ENCODE data around the gene NFS1.
"Not testable (repeated sequence)": the region's sequence is repeated elsewhere in the genome, so short reads cannot be mapped to it uniquely, and the experiment has no call there.

NFS1 gene

GRCh38 chr20:35724321-35725230 lies 25.4 kb upstream of the NFS1 start:
- H3K4me3 ChIP-seq (ENCODE audit: low read depth in 1 of 2, low read length in 1 of 2), result no peak overlapping the region
- peak overlapping the region; percentile 19 for H3K27ac ChIP-seq
- TF ChIP-seq CTCF (IDR thresholded peaks at IDR 0.05), result no peak
- H3K4me1 ChIP-seq (ENCODE audit: control insufficient read depth in 1 of 2, insufficient read depth in 1 of 2, low read depth in 1 of 2, low read length in 1 of 2), result peaks cover 5 to 14% of the 10 kb centered on the region in 2 experiments
- no peaks in the 10 kb centered on the region for H3K9me3 ChIP-seq
- no peaks in the 10 kb centered on the region for H3K27me3 ChIP-seq
- peaks cover 100% of the 10 kb centered on the region for H3K36me3 ChIP-seq

- peaks cover 5 to 14% of the 10 kb centered on the region in 2 experiments for H3K4me1 ChIP-seq (ENCODE audit: control insufficient read depth in 1 of 2, insufficient read depth in 1 of 2, low read depth in 1 of 2, low read length in 1 of 2)
- not testable (repeated sequence) for H3K27me3 ChIP-seq; H3K4me3 ChIP-seq (ENCODE audit: low read depth in 1 of 2, low read length in 1 of 2); H3K27ac ChIP-seq; H3K9me3 ChIP-seq
- peaks cover 100% of the 10 kb centered on the region for H3K36me3 ChIP-seq
Observed at GRCh38 chr20:35723652-35724320, 24.6 kb upstream of the NFS1 start.

- not testable (repeated sequence) for H3K4me3 ChIP-seq (ENCODE audit: low read depth in 1 of 2, low read length in 1 of 2); H3K27ac ChIP-seq; H3K27me3 ChIP-seq; H3K9me3 ChIP-seq
- Histone ChIP-seq H3K4me1 (ENCODE audit: control insufficient read depth in 1 of 2, insufficient read depth in 1 of 2, low read depth in 1 of 2, low read length in 1 of 2) (peaks cover 5 to 14% of the 10 kb centered on the region in 2 experiments), H3K36me3 (peaks cover 100% of the 10 kb centered on the region)
Observed at GRCh38 chr20:35723275-35723639, 24.1 kb upstream of the NFS1 start.

GRCh38 chr20:35721621-35722020 lies 22.5 kb upstream of the NFS1 start:
- Histone ChIP-seq H3K4me1 (ENCODE audit: control insufficient read depth in 1 of 2, insufficient read depth in 1 of 2, low read depth in 1 of 2, low read length in 1 of 2) (peaks cover 0 to 1% of the 10 kb centered on the region in 2 experiments), H3K27me3 (no peaks in the 10 kb centered on the region), H3K27ac (no peak overlapping the region), H3K9me3 (no peaks in the 10 kb centered on the region), H3K36me3 (peaks cover 100% of the 10 kb centered on the region), H3K4me3 (ENCODE audit: low read depth in 1 of 2, low read length in 1 of 2) (no peak overlapping the region)
- TF ChIP-seq CTCF (IDR thresholded peaks at IDR 0.05), result no peak

- Histone ChIP-seq H3K4me3 (ENCODE audit: low read depth in 1 of 2, low read length in 1 of 2) (no peak overlapping the region), H3K27me3 (no peaks in the 10 kb centered on the region), H3K36me3 (peaks cover 100% of the 10 kb centered on the region)
Observed at GRCh38 chr20:35721219-35721618, 22.1 kb upstream of the NFS1 start.

More at GRCh38 chr20:35721219-35721618, 22.1 kb upstream of the NFS1 start:
- no peaks in the 10 kb centered on the region for H3K9me3 ChIP-seq
- no peak for TF ChIP-seq CTCF (IDR thresholded peaks at IDR 0.05)
- H3K27ac ChIP-seq, result no peak overlapping the region
- no peaks in the 10 kb centered on the region for H3K4me1 ChIP-seq (ENCODE audit: control insufficient read depth in 1 of 2, insufficient read depth in 1 of 2, low read depth in 1 of 2, low read length in 1 of 2)

All from neutrophil (primary cell).